GM23338 (cell line): ENCODE measurements around the gene ARL2. TPM values are rescaled to one million over a fixed set of nuclear protein-coding genes. Genes with fewer than 3 reads are reported as not detected.

Experiments used
- ATAC-seq: fragments of 200-7000 bp; cut with Tn5 transposase; 3 replicates; pipeline ENCODE4 v1.9.1; 2020
- DNase-seq: peaks from one replicate; pipeline ENCODE4 v3.0.0-alpha.2; 2015; ENCODE audit warnings: low spot score
- H2AFZ ChIP-seq: fragments of 200-600 bp; sonication (generic); 2 replicates; pipeline ENCODE4 v1.8.0; 2016; ENCODE audit warnings: antibody characterized with exemption, mild to moderate bottlenecking, moderate library complexity
- H3F3A ChIP-seq: fragments of 200-600 bp; sonication (generic); replicated peaks from 2 replicates; pipeline ENCODE4 v1.8.0; 2017; ENCODE audit warnings: antibody characterized with exemption, mixed run types, low read depth
- H3K27ac ChIP-seq: fragments of 200-600 bp; sonication (generic); 2 replicates; pipeline ENCODE4 v1.6.1; 2016; ENCODE audit warnings: low read depth
- H3K27me3 ChIP-seq: fragments of 200-600 bp; sonication (generic); 2 replicates; pipeline ENCODE4 v1.8.0; 2016; ENCODE audit warnings: mild to moderate bottlenecking, mixed run types, moderate library complexity; ENCODE audit not compliant: insufficient read depth
- H3K36me3 ChIP-seq: fragments of 200-600 bp; sonication (generic); 2 replicates; pipeline ENCODE4 v1.8.0; 2016; ENCODE audit warnings: mild to moderate bottlenecking; ENCODE audit not compliant: insufficient read depth
- H3K4me1 ChIP-seq: fragments of 200-600 bp; sonication (generic); 2 replicates; pipeline ENCODE4 v1.8.0; 2016; ENCODE audit warnings: mild to moderate bottlenecking, moderate library complexity; ENCODE audit not compliant: insufficient read depth
- H3K4me2 ChIP-seq: fragments of 200-600 bp; sonication (generic); 2 replicates; pipeline ENCODE4 v1.7.1; 2017; ENCODE audit warnings: mixed run types
- H3K4me3 ChIP-seq: fragments of 200-600 bp; sonication (generic); 2 replicates; pipeline ENCODE4 v1.6.1; 2016; ENCODE audit warnings: mixed run types
- H3K79me2 ChIP-seq: fragments of 200-600 bp; sonication (generic); replicated peaks from 2 replicates; pipeline ENCODE4 v1.8.0; 2017; ENCODE audit warnings: mild to moderate bottlenecking; ENCODE audit not compliant: insufficient read depth
- H3K9me2 ChIP-seq: fragments of 200-600 bp; sonication (generic); 2 replicates; pipeline ENCODE4 v1.8.0; 2017; ENCODE audit not compliant: insufficient read depth
- H4K20me1 ChIP-seq: fragments of 200-600 bp; sonication (generic); replicated peaks from 2 replicates; pipeline ENCODE4 v1.8.0; 2017; ENCODE audit warnings: mild to moderate bottlenecking; ENCODE audit not compliant: insufficient read depth
- H3K27ac Mint-ChIP-seq: 2 replicates; pipeline ENCODE4 v1.8.0; 2020; ENCODE audit warnings: inconsistent platforms, mild to moderate bottlenecking, moderate library complexity, mixed read lengths
- H3K27me3 Mint-ChIP-seq: 3 replicates; pipeline ENCODE4 v1.8.0; 2022; ENCODE audit warnings: low read depth, mild to moderate bottlenecking, moderate library complexity, mixed read lengths, inconsistent platforms; ENCODE audit not compliant: insufficient read depth, poor library complexity
- H3K36me3 Mint-ChIP-seq: 3 replicates; pipeline ENCODE4 v1.8.0; 2021; ENCODE audit warnings: low read depth, mild to moderate bottlenecking, inconsistent platforms, moderate library complexity, mixed read lengths
- H3K4me1 Mint-ChIP-seq: 3 replicates; pipeline ENCODE4 v1.8.0; 2020; ENCODE audit warnings: mild to moderate bottlenecking, inconsistent platforms, mixed read lengths
- H3K4me3 Mint-ChIP-seq: 3 replicates; pipeline ENCODE4 v1.8.0; 2021; ENCODE audit warnings: moderate library complexity, mild to moderate bottlenecking, inconsistent platforms, mixed read lengths
- H3K9me3 Mint-ChIP-seq: 3 replicates; pipeline ENCODE4 v1.8.0; 2020; ENCODE audit warnings: moderate library complexity, mild to moderate bottlenecking, inconsistent platforms, mixed read lengths
- CREB1 ChIP-seq: fragments of 250-450 bp; sonication (Bioruptor Pico); IDR thresholded peaks from 2 replicates; pipeline ENCODE4 v1.5.0; 2020; ENCODE audit warnings: low read depth, mild to moderate bottlenecking, moderate library complexity
- EZH2 ChIP-seq: fragments of 200-600 bp; sonication (generic); IDR thresholded peaks from one replicate; pipeline ENCODE4 v1.8.0; 2017; ENCODE audit warnings: antibody characterized with exemption, mild to moderate bottlenecking, low read depth; ENCODE audit not compliant: unreplicated experiment
- EZH2phosphoT487 ChIP-seq: fragments of 200-600 bp; sonication (generic); IDR thresholded peaks from one replicate; pipeline ENCODE4 v1.8.1; 2018; ENCODE audit warnings: antibody characterized with exemption; ENCODE audit not compliant: unreplicated experiment
- JUNB ChIP-seq: IDR thresholded peaks from one replicate; pipeline ENCODE4 v1.6.1; 2016; ENCODE audit warnings: antibody characterized with exemption; ENCODE audit not compliant: unreplicated experiment
- NANOG ChIP-seq: IDR thresholded peaks from 2 replicates; pipeline ENCODE4 v1.6.1; 2016; ENCODE audit warnings: antibody characterized with exemption, borderline replicate concordance
- POLR2AphosphoS5 ChIP-seq: IDR thresholded peaks from 2 replicates; pipeline ENCODE4 v1.6.1; 2016; ENCODE audit warnings: antibody characterized with exemption, low read depth
- STAT1 ChIP-seq: IDR thresholded peaks from one replicate; pipeline ENCODE4 v1.6.1; 2016; ENCODE audit warnings: antibody characterized with exemption; ENCODE audit not compliant: unreplicated experiment
- ZNF114 ChIP-seq: fragments of 250-450 bp; sonication (Bioruptor Pico); IDR thresholded peaks from 2 replicates; pipeline ENCODE4 v1.5.0; 2020; ENCODE audit warnings: mild to moderate bottlenecking, moderate library complexity
- ZNF331 ChIP-seq: fragments of 250-450 bp; sonication (Bioruptor Pico); IDR thresholded peaks from 2 replicates; pipeline ENCODE4 v1.5.0; 2020; ENCODE audit warnings: low read depth, mild to moderate bottlenecking, moderate library complexity
- polyA plus RNA-seq: library from polyadenylated mRNA; unstranded; fragments of >200 nt; fragmentation: Nextera tagmentation; extraction: Ambion mirVana; gene quantifications from 2 replicates; pipeline ENCODE4 v1.2.1, GENCODE V29; 2016
- total RNA-seq: library from RNA; depleted of rRNA; stranded (reverse); fragments of >200 nt; shearing (Covaris generic); gene quantifications from 2 replicates; pipeline ENCODE4 v1.2.3, GENCODE V29; 2014
- TF ChIP-seq, protein P1 (sequence below): IDR thresholded peaks from one replicate; pipeline ENCODE4 v1.6.1; 2018; ENCODE audit warnings: antibody characterized with exemption; ENCODE audit not compliant: unreplicated experiment
- TF ChIP-seq, protein P2 (sequence below): IDR thresholded peaks from 2 replicates; pipeline ENCODE4 v1.6.1; 2016; ENCODE audit warnings: antibody characterized with exemption
- TF ChIP-seq, protein P3 (sequence below), 2 experiments: fragments of 200-600 bp in 1 of 2; sonication (generic) in 1 of 2; conservative IDR thresholded peaks; 2 replicates each; pipeline versions ENCODE4 v1.5.1 to v1.6.1; 2016 to 2017; ENCODE audit warnings: antibody characterized with exemption in 2 of 2, low read depth in 2 of 2, mild to moderate bottlenecking in 2 of 2, moderate library complexity in 1 of 2
- TF ChIP-seq, protein P4 (sequence below): fragments of 250-450 bp; sonication (Bioruptor Pico); IDR thresholded peaks from 2 replicates; pipeline ENCODE4 v1.5.0; 2020; ENCODE audit warnings: mild to moderate bottlenecking, moderate library complexity

ARL2 gene
- total and polyA plus RNA-seq, 2 experiments from 2014 or later = 193 to 236 TPM

DNA sequence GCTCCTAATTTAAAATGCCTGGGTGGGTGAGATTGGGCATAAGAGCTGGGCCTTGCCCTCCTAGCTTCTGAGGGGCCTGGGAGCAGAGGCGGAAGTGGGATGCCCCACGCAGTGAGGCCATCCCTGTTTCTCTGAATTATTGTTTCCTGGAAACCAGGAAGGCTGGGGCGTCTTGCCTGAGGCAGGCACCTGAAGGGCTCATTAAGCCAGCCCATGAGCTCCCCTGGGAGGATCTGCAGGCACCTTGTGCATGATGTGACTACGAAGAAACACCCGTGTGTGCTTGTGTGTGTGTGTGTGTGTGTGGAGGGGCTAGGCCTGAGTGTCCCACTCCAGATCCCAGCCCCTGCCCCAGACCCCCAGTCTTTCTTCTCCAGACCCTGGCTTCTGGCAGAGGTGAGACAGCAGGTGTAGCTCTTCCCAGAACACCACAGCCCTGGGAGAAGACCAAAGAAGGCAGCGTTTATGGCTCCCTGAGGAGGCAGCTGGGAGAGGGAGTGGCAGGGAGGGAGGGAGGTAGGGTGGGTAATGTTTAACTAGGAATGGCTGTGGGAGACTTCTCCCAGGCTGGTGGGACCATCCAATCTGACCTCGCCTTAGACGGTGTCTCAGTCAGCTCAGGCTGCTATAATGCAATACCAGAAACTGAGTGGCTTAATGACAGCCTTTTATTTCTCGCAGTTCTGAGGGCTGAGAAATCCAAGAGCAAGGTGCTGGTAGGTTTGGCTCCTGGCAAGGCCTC lies 15.1 kb upstream of the ARL2 start:
- H3K27ac Mint-ChIP-seq = no peak overlapping the region
- H4K20me1 ChIP-seq = no peaks in the 10 kb centered on the region
- H3K4me1 Mint-ChIP-seq = peaks cover 14% of the 10 kb centered on the region
- peaks cover 12% of the 10 kb centered on the region for H3K27me3 Mint-ChIP-seq
- H3K4me3 ChIP-seq = no peak overlapping the region
- TF ChIP-seq NANOG = no peak
- TF ChIP-seq, protein P1, sequence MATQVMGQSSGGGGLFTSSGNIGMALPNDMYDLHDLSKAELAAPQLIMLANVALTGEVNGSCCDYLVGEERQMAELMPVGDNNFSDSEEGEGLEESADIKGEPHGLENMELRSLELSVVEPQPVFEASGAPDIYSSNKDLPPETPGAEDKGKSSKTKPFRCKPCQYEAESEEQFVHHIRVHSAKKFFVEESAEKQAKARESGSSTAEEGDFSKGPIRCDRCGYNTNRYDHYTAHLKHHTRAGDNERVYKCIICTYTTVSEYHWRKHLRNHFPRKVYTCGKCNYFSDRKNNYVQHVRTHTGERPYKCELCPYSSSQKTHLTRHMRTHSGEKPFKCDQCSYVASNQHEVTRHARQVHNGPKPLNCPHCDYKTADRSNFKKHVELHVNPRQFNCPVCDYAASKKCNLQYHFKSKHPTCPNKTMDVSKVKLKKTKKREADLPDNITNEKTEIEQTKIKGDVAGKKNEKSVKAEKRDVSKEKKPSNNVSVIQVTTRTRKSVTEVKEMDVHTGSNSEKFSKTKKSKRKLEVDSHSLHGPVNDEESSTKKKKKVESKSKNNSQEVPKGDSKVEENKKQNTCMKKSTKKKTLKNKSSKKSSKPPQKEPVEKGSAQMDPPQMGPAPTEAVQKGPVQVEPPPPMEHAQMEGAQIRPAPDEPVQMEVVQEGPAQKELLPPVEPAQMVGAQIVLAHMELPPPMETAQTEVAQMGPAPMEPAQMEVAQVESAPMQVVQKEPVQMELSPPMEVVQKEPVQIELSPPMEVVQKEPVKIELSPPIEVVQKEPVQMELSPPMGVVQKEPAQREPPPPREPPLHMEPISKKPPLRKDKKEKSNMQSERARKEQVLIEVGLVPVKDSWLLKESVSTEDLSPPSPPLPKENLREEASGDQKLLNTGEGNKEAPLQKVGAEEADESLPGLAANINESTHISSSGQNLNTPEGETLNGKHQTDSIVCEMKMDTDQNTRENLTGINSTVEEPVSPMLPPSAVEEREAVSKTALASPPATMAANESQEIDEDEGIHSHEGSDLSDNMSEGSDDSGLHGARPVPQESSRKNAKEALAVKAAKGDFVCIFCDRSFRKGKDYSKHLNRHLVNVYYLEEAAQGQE = no peak
- no peak for TF ChIP-seq EZH2
- no peak for TF ChIP-seq STAT1
- TF ChIP-seq, protein P2, sequence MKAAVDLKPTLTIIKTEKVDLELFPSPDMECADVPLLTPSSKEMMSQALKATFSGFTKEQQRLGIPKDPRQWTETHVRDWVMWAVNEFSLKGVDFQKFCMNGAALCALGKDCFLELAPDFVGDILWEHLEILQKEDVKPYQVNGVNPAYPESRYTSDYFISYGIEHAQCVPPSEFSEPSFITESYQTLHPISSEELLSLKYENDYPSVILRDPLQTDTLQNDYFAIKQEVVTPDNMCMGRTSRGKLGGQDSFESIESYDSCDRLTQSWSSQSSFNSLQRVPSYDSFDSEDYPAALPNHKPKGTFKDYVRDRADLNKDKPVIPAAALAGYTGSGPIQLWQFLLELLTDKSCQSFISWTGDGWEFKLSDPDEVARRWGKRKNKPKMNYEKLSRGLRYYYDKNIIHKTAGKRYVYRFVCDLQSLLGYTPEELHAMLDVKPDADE = no peak
- TF ChIP-seq, protein P3, sequence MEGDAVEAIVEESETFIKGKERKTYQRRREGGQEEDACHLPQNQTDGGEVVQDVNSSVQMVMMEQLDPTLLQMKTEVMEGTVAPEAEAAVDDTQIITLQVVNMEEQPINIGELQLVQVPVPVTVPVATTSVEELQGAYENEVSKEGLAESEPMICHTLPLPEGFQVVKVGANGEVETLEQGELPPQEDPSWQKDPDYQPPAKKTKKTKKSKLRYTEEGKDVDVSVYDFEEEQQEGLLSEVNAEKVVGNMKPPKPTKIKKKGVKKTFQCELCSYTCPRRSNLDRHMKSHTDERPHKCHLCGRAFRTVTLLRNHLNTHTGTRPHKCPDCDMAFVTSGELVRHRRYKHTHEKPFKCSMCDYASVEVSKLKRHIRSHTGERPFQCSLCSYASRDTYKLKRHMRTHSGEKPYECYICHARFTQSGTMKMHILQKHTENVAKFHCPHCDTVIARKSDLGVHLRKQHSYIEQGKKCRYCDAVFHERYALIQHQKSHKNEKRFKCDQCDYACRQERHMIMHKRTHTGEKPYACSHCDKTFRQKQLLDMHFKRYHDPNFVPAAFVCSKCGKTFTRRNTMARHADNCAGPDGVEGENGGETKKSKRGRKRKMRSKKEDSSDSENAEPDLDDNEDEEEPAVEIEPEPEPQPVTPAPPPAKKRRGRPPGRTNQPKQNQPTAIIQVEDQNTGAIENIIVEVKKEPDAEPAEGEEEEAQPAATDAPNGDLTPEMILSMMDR (conservative IDR thresholded peaks at IDR 0.05; ENCODE audit: low read depth in 2 of 2) = no peak
- TF ChIP-seq, protein P4, sequence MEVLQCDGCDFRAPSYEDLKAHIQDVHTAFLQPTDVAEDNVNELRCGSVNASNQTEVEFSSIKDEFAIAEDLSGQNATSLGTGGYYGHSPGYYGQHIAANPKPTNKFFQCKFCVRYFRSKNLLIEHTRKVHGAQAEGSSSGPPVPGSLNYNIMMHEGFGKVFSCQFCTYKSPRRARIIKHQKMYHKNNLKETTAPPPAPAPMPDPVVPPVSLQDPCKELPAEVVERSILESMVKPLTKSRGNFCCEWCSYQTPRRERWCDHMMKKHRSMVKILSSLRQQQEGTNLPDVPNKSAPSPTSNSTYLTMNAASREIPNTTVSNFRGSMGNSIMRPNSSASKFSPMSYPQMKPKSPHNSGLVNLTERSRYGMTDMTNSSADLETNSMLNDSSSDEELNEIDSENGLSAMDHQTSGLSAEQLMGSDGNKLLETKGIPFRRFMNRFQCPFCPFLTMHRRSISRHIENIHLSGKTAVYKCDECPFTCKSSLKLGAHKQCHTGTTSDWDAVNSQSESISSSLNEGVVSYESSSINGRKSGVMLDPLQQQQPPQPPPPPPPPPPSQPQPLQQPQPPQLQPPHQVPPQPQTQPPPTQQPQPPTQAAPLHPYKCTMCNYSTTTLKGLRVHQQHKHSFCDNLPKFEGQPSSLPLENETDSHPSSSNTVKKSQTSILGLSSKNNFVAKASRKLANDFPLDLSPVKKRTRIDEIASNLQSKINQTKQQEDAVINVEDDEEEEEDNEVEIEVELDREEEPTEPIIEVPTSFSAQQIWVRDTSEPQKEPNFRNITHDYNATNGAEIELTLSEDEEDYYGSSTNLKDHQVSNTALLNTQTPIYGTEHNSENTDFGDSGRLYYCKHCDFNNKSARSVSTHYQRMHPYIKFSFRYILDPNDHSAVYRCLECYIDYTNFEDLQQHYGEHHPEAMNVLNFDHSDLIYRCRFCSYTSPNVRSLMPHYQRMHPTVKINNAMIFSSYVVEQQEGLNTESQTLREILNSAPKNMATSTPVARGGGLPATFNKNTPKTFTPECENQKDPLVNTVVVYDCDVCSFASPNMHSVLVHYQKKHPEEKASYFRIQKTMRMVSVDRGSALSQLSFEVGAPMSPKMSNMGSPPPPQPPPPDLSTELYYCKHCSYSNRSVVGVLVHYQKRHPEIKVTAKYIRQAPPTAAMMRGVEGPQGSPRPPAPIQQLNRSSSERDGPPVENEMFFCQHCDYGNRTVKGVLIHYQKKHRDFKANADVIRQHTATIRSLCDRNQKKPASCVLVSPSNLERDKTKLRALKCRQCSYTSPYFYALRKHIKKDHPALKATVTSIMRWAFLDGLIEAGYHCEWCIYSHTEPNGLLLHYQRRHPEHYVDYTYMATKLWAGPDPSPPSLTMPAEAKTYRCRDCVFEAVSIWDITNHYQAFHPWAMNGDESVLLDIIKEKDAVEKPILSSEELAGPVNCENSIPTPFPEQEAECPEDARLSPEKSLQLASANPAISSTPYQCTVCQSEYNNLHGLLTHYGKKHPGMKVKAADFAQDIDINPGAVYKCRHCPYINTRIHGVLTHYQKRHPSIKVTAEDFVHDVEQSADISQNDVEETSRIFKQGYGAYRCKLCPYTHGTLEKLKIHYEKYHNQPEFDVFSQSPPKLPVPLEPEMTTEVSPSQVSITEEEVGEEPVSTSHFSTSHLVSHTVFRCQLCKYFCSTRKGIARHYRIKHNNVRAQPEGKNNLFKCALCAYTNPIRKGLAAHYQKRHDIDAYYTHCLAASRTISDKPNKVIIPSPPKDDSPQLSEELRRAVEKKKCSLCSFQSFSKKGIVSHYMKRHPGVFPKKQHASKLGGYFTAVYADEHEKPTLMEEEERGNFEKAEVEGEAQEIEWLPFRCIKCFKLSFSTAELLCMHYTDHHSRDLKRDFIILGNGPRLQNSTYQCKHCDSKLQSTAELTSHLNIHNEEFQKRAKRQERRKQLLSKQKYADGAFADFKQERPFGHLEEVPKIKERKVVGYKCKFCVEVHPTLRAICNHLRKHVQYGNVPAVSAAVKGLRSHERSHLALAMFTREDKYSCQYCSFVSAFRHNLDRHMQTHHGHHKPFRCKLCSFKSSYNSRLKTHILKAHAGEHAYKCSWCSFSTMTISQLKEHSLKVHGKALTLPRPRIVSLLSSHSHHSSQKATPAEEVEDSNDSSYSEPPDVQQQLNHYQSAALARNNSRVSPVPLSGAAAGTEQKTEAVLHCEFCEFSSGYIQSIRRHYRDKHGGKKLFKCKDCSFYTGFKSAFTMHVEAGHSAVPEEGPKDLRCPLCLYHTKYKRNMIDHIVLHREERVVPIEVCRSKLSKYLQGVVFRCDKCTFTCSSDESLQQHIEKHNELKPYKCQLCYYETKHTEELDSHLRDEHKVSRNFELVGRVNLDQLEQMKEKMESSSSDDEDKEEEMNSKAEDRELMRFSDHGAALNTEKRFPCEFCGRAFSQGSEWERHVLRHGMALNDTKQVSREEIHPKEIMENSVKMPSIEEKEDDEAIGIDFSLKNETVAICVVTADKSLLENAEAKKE (CRISPR knock-in tag) = no peak
- no peak for TF ChIP-seq EZH2phosphoT487
- no peak for TF ChIP-seq ZNF114 (CRISPR knock-in tag)
- TF ChIP-seq POLR2AphosphoS5 = no peak
- TF ChIP-seq JUNB = no peak
- TF ChIP-seq CREB1 (CRISPR knock-in tag) = no peak
- TF ChIP-seq ZNF331 (CRISPR knock-in tag) = no peak
- no peak overlapping the region for H2AFZ ChIP-seq
- H3K4me3 Mint-ChIP-seq = no peak overlapping the region
- H3K9me2 ChIP-seq = no peaks in the 10 kb centered on the region
- no peaks in the 10 kb centered on the region for H3K36me3 ChIP-seq
- H3K4me1 ChIP-seq = peaks cover 11% of the 10 kb centered on the region
- no peak overlapping the region for H3K27ac ChIP-seq
- no peak for ATAC-seq
- no peaks in the 10 kb centered on the region for H3F3A ChIP-seq
- H3K9me3 Mint-ChIP-seq = no peaks in the 10 kb centered on the region
- no peaks in the 10 kb centered on the region for H3K27me3 ChIP-seq
- DNase-seq = no peak
- no peaks in the 10 kb centered on the region for H3K36me3 Mint-ChIP-seq
- no peaks in the 10 kb centered on the region for H3K79me2 ChIP-seq
- no peak overlapping the region for H3K4me2 ChIP-seq
